Adrenal gland (tissue), 12 donors: ENCODE results near the gene ADGRL1. TPM values are rescaled to one million over a fixed set of nuclear protein-coding genes. Genes with fewer than 3 reads are reported as not detected.
"Not testable (repeated sequence)": the region's sequence is repeated elsewhere in the genome, so short reads cannot be mapped to it uniquely, and the experiment has no call there.

ENCODE experiments used
- DNase-seq, 7 donors: peaks; one replicate each; pipeline ENCODE4 v3.0.0-alpha.2; 2019 to 2020
- H3K27ac ChIP-seq, 5 donors: fragments of 200-600 bp; sonication (generic) in 4 of 5; 1 replicate in 3 of 5; 2 replicates in 2 of 5; pipeline versions ENCODE4 v1.5.1 to v1.8.0; 2016 to 2020; ENCODE audit warnings: mild to moderate bottlenecking in 1 of 5
- H3K27me3 ChIP-seq: fragments of 200-600 bp; 2 replicates; pipeline ENCODE4 v1.8.0; 2021
- H3K36me3 ChIP-seq, 2 donors: fragments of 200-600 bp; replicated peaks in 1 of 2; 1 replicate in 1 of 2; 2 replicates in 1 of 2; pipeline versions ENCODE4 v1.5.1 to v1.8.0; 2018 to 2022
- H3K4me1 ChIP-seq, 2 donors: fragments of 200-600 bp; replicated peaks in 1 of 2; 1 replicate in 1 of 2; 2 replicates in 1 of 2; pipeline versions ENCODE4 v1.5.1 to v1.8.0; 2018 to 2021
- H3K4me3 ChIP-seq, 4 donors: fragments of 200-600 bp; sonication (generic) in 3 of 4; one replicate each; pipeline ENCODE4 v1.5.1; 2016 to 2018
- H3K9me3 ChIP-seq, 3 donors: fragments of 200-600 bp; sonication (generic) in 1 of 3; replicated peaks in 1 of 3; 1 replicate in 2 of 3; 2 replicates in 1 of 3; pipeline versions ENCODE4 v1.5.1 to v1.8.0; 2016 to 2021
- CTCF ChIP-seq, 6 experiments: fragments of 450-650 bp in 4 of 6; fragments of 200-600 bp in 2 of 6; sonication (generic) in 1 of 6; IDR thresholded peaks; 1 replicate in 5 of 6; 2 replicates in 1 of 6; pipeline versions ENCODE4 v1.5.1 to v1.8.0; 2016 to 2021; ENCODE audit warnings: antibody characterized with exemption in 6 of 6, mild to moderate bottlenecking in 2 of 6, moderate library complexity in 1 of 6
- POLR2A ChIP-seq, 2 donors: fragments of 450-650 bp; IDR thresholded peaks; one replicate each; pipeline ENCODE4 v1.6.1; 2017; ENCODE audit warnings: antibody characterized with exemption in 2 of 2, mild to moderate bottlenecking in 2 of 2, moderate library complexity in 1 of 2
- WGBS, 4 donors: extraction: QIAGEN DNeasy Blood & Tissue Kit in 2 of 4; methylation state at CpG; one replicate each; pipeline versions ENCODE4 v1.1.5 to v1.1.7; 2013 to 2017; 5-methylcytosine and 5-hydroxymethylcytosine counted together
- intact Hi-C, 2 donors: fragments of 100-400 bp; cut with DNase I; formaldehyde crosslinking; loops; one replicate each; pipeline versions ENCODE4 v1.14.1 to v1.15.0; 2022 to 2023
- polyA plus RNA-seq, 3 donors: library from polyadenylated mRNA; stranded (reverse); fragments of 200-250 nt in 2 of 3; fragments of 350-450 nt in 1 of 3; fragmentation: Illumina TruSeq in 1 of 3; extraction: RNeasy Lipid Tissue Mini Kit (QIAGEN cat#74804) in 1 of 3; gene quantifications; one replicate each; pipeline ENCODE4 v1.2.3, GENCODE V29; 2013 to 2014
- total RNA-seq, 9 donors: library from RNA; depleted of rRNA in 4 of 9; stranded (reverse); fragments of >200 nt in 4 of 9; fragments of 120-200 nt in 1 of 9; fragmentation: NEBNext Ultra II Directional in 1 of 9; extraction: Animal tissue kit (Norgen Biotek cat#: 25700) in 1 of 9; gene quantifications; one replicate each; pipeline versions ENCODE4 v1.1.0 to v1.2.4, GENCODE V29; 2013 to 2023
- donor health status: healthy with polysubstance abuse.
- donor health status: Bipolar disorder and iron deficiency.
- donor health status: DM: yes; HTN: yes; CAD: no.
- donor health status: DM: no; HTN: no; CAD: no.
- donor health status: DM: no; HTN: no; CAD: no.
- donor health status: DM: yes; HTN: yes; CAD: no.

ADGRL1 gene
- total and polyA plus RNA-seq, 12 donors = 2.2 to 25.7 (median 13.0) TPM

DNA sequence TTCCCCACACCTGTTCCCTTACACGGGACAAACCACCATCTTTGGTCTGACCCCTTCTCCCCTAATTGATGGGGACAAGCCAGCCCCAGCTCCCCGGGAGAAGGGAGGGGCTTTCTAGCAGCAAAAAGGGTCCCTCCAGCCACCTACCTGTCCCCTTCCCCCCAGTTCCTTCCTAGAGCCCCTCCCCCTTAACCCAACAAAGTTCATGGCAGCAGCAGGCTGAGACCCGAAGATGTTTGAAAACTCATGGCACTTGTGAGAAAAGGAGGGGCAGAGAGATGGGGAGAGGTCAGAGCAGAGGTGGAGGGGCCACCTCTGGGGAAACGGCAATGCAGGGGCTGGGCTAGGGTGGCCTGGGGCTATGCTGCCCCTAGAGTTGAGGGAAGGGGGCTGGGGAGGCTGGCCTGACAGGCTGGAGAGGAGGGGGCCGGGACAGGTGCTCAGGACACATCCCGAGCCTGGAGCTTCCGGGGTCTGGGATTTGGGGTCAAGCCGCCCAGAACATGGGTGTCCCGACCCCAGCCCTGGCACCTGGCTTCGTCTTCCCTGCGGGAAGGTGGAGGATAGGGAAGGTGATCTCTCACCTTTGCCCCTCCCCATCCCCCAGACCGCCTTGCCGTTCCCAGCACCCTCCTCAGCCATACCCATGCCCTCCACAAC is 57.1 kb downstream of the ADGRL1 start:
- DNase-seq = no peak
- WGBS, 4 donors = 64 to 72% (median 68%) methylated on average over 10 to 13 of the region's 13 CpGs
- Histone ChIP-seq H3K4me1 (peaks cover 11 to 18% of the 10 kb centered on the region in 2 donors), H3K36me3 (peaks cover 0 to 11% of the 10 kb centered on the region in 2 donors), H3K4me3 (no peak overlapping the region), H3K27me3 (no peaks in the 10 kb centered on the region), H3K27ac (peak overlapping the region in 2 of 5 donors; percentile 51 to 70), H3K9me3 (no peaks in the 10 kb centered on the region)
- intact Hi-C loops = no loop called here
- TF ChIP-seq CTCF (IDR thresholded peaks at IDR 0.05) (no peak), POLR2A (IDR thresholded peaks at IDR 0.05) (no peak)

- DNase-seq = peak; percentile 61 to 86 (median 74)
- WGBS, 4 donors = 31 to 44% (median 36%) methylated on average over 11 to 20 of the region's 20 CpGs
- Histone ChIP-seq H3K27ac (peak overlapping the region in 2 of 5 donors; percentile 43 to 70), H3K4me1 (peaks cover 11 to 18% of the 10 kb centered on the region in 2 donors), H3K36me3 (peaks cover 0 to 11% of the 10 kb centered on the region in 2 donors), H3K4me3 (no peak overlapping the region), H3K9me3 (no peaks in the 10 kb centered on the region), H3K27me3 (no peaks in the 10 kb centered on the region)
- TF ChIP-seq CTCF (IDR thresholded peaks at IDR 0.05) (peak; percentile 68 to 84 (median 75)), POLR2A (IDR thresholded peaks at IDR 0.05) (no peak)
- intact Hi-C loops = no loop called here
Observed at GRCh38 chr19:14147797-14148605, 58.0 kb downstream of the ADGRL1 start.

- no peak for DNase-seq
- Histone ChIP-seq H3K4me1 (peaks cover 11 to 18% of the 10 kb centered on the region in 2 donors), H3K27ac (no peak overlapping the region), H3K36me3 (peaks cover 0 to 3% of the 10 kb centered on the region in 2 donors), H3K9me3 (no peaks in the 10 kb centered on the region), H3K4me3 (no peak overlapping the region), H3K27me3 (no peaks in the 10 kb centered on the region)
- TF ChIP-seq POLR2A (IDR thresholded peaks at IDR 0.05) (no peak), CTCF (IDR thresholded peaks at IDR 0.05) (no peak)
- 67 to 77% (median 73%) methylated on average over 7 of the region's 7 CpGs for whole genome bisulfite sequencing, 4 donors
- intact Hi-C loops = no loop called here
Observed at GRCh38 chr19:14146789-14147216, 59.2 kb downstream of the ADGRL1 start.

GRCh38 chr19:14146169-14146568 is 59.8 kb downstream of the ADGRL1 start:
- peaks cover 11 to 18% of the 10 kb centered on the region in 2 donors for H3K4me1 ChIP-seq
- H3K4me3 ChIP-seq, intact Hi-C loops, H3K9me3 ChIP-seq, H3K27me3 ChIP-seq, DNase-seq, H3K36me3 ChIP-seq, H3K27ac ChIP-seq: not testable (repeated sequence)
- WGBS, 4 donors = 85 to 95% (median 93%) methylated on average over 8 to 10 of the region's 10 CpGs
